ENCODE data around the gene METTL21C. TPM values are rescaled to one million over a fixed set of nuclear protein-coding genes. Genes with fewer than 3 reads are reported as not detected.

METTL21C gene
- polyA plus RNA-seq, 2 donors, result not detected

- Histone ChIP-seq H3K27ac (ENCODE audit: low read depth in 2 of 2, low read length in 1 of 2) (no peak overlapping the region), H3K4me1 (ENCODE audit: control insufficient read depth in 2 of 2, insufficient read depth in 2 of 2, low read length in 1 of 2) (peaks cover 0 to 2% of the 10 kb centered on the region in 2 donors), H3K36me3 (ENCODE audit: control insufficient read depth in 2 of 2, insufficient read depth in 2 of 2, low read length in 1 of 2) (no peaks in the 10 kb centered on the region), H3K9me3 (ENCODE audit: control insufficient read depth in 2 of 2, insufficient read depth in 1 of 2, low read depth in 1 of 2, low read length in 1 of 2) (no peaks in the 10 kb centered on the region), H3K4me3 (ENCODE audit: low read depth in 1 of 2, low read length in 2 of 2) (no peak overlapping the region), H3K27me3 (ENCODE audit: control insufficient read depth in 1 of 2, insufficient read depth in 2 of 2, low read length in 2 of 2) (no peaks in the 10 kb centered on the region)
Measured at GRCh38 chr13:102709536-102709935, 14.7 kb upstream of the METTL21C start.

- Histone ChIP-seq H3K9me3 (ENCODE audit: control insufficient read depth in 2 of 2, insufficient read depth in 1 of 2, low read depth in 1 of 2, low read length in 1 of 2) (no peaks in the 10 kb centered on the region), H3K36me3 (ENCODE audit: control insufficient read depth in 2 of 2, insufficient read depth in 2 of 2, low read length in 1 of 2) (no peaks in the 10 kb centered on the region), H3K27me3 (ENCODE audit: control insufficient read depth in 1 of 2, insufficient read depth in 2 of 2, low read length in 2 of 2) (no peaks in the 10 kb centered on the region), H3K4me3 (ENCODE audit: low read depth in 1 of 2, low read length in 2 of 2) (no peak overlapping the region), H3K27ac (ENCODE audit: low read depth in 2 of 2, low read length in 1 of 2) (no peak overlapping the region), H3K4me1 (ENCODE audit: control insufficient read depth in 2 of 2, insufficient read depth in 2 of 2, low read length in 1 of 2) (peaks cover 0 to 2% of the 10 kb centered on the region in 2 donors)
- 78 to 84% methylated on average over 2 of the region's 2 CpGs for WGBS, 2 donors
Measured at GRCh38 chr13:102708991-102709390, 14.1 kb upstream of the METTL21C start.

GRCh38 chr13:102708211-102708610 lies 13.4 kb upstream of the METTL21C start:
- Histone ChIP-seq H3K4me3 (ENCODE audit: low read depth in 1 of 2, low read length in 2 of 2) (no peak overlapping the region), H3K27me3 (ENCODE audit: control insufficient read depth in 1 of 2, insufficient read depth in 2 of 2, low read length in 2 of 2) (no peaks in the 10 kb centered on the region), H3K9me3 (ENCODE audit: control insufficient read depth in 2 of 2, insufficient read depth in 1 of 2, low read depth in 1 of 2, low read length in 1 of 2) (no peaks in the 10 kb centered on the region), H3K27ac (ENCODE audit: low read depth in 2 of 2, low read length in 1 of 2) (no peak overlapping the region), H3K4me1 (ENCODE audit: control insufficient read depth in 2 of 2, insufficient read depth in 2 of 2, low read length in 1 of 2) (peaks cover 0 to 2% of the 10 kb centered on the region in 2 donors), H3K36me3 (ENCODE audit: control insufficient read depth in 2 of 2, insufficient read depth in 2 of 2, low read length in 1 of 2) (no peaks in the 10 kb centered on the region)
- WGBS, 2 donors, result 42 to 49% methylated on average over 2 of the region's 2 CpGs

GRCh38 chr13:102707467-102707866 lies 12.6 kb upstream of the METTL21C start:
- peaks cover 0 to 2% of the 10 kb centered on the region in 2 donors for H3K4me1 ChIP-seq (ENCODE audit: control insufficient read depth in 2 of 2, insufficient read depth in 2 of 2, low read length in 1 of 2)
- no peaks in the 10 kb centered on the region for H3K9me3 ChIP-seq (ENCODE audit: control insufficient read depth in 2 of 2, insufficient read depth in 1 of 2, low read depth in 1 of 2, low read length in 1 of 2)
- WGBS, 2 donors, result 18 to 24% methylated on average over 4 of the region's 4 CpGs
- H3K36me3 ChIP-seq (ENCODE audit: control insufficient read depth in 2 of 2, insufficient read depth in 2 of 2, low read length in 1 of 2), result no peaks in the 10 kb centered on the region
- H3K27ac ChIP-seq (ENCODE audit: low read depth in 2 of 2, low read length in 1 of 2), result no peak overlapping the region
- no peak overlapping the region for H3K4me3 ChIP-seq (ENCODE audit: low read depth in 1 of 2, low read length in 2 of 2)
- H3K27me3 ChIP-seq (ENCODE audit: control insufficient read depth in 1 of 2, insufficient read depth in 2 of 2, low read length in 2 of 2), result no peaks in the 10 kb centered on the region

GRCh38 chr13:102704238-102705058 lies 9.6 kb upstream of the METTL21C start:
- no peak overlapping the region for H3K4me3 ChIP-seq (ENCODE audit: low read depth in 1 of 2, low read length in 2 of 2)
- H3K36me3 ChIP-seq (ENCODE audit: control insufficient read depth in 2 of 2, insufficient read depth in 2 of 2, low read length in 1 of 2), result no peaks in the 10 kb centered on the region
- no peaks in the 10 kb centered on the region for H3K27me3 ChIP-seq (ENCODE audit: control insufficient read depth in 1 of 2, insufficient read depth in 2 of 2, low read length in 2 of 2)
- 71% methylated on average over 6 of the region's 6 CpGs for WGBS, 2 donors
- H3K27ac ChIP-seq (ENCODE audit: low read depth in 2 of 2, low read length in 1 of 2), result no peak overlapping the region
- H3K4me1 ChIP-seq (ENCODE audit: control insufficient read depth in 2 of 2, insufficient read depth in 2 of 2, low read length in 1 of 2), result peaks cover 0 to 2% of the 10 kb centered on the region in 2 donors
- no peaks in the 10 kb centered on the region for H3K9me3 ChIP-seq (ENCODE audit: control insufficient read depth in 2 of 2, insufficient read depth in 1 of 2, low read depth in 1 of 2, low read length in 1 of 2)

GRCh38 chr13:102703726-102704035 lies 8.8 kb upstream of the METTL21C start:
- Histone ChIP-seq H3K4me3 (ENCODE audit: low read depth in 1 of 2, low read length in 2 of 2) (no peak overlapping the region), H3K4me1 (ENCODE audit: control insufficient read depth in 2 of 2, insufficient read depth in 2 of 2, low read length in 1 of 2) (no peaks in the 10 kb centered on the region), H3K36me3 (ENCODE audit: control insufficient read depth in 2 of 2, insufficient read depth in 2 of 2, low read length in 1 of 2) (no peaks in the 10 kb centered on the region), H3K27ac (ENCODE audit: low read depth in 2 of 2, low read length in 1 of 2) (no peak overlapping the region), H3K9me3 (ENCODE audit: control insufficient read depth in 2 of 2, insufficient read depth in 1 of 2, low read depth in 1 of 2, low read length in 1 of 2) (peaks cover 0 to 1% of the 10 kb centered on the region in 2 donors), H3K27me3 (ENCODE audit: control insufficient read depth in 1 of 2, insufficient read depth in 2 of 2, low read length in 2 of 2) (no peaks in the 10 kb centered on the region)

GRCh38 chr13:102702965-102703725 lies 8.3 kb upstream of the METTL21C start:
- no peak overlapping the region for H3K27ac ChIP-seq (ENCODE audit: low read depth in 2 of 2, low read length in 1 of 2)
- no peak overlapping the region for H3K4me3 ChIP-seq (ENCODE audit: low read depth in 1 of 2, low read length in 2 of 2)
- peaks cover 0 to 5% of the 10 kb centered on the region in 2 donors for H3K9me3 ChIP-seq (ENCODE audit: control insufficient read depth in 2 of 2, insufficient read depth in 1 of 2, low read depth in 1 of 2, low read length in 1 of 2)
- no peaks in the 10 kb centered on the region for H3K27me3 ChIP-seq (ENCODE audit: control insufficient read depth in 1 of 2, insufficient read depth in 2 of 2, low read length in 2 of 2)
- 60 to 70% methylated on average over 8 of the region's 8 CpGs for WGBS, 2 donors
- H3K36me3 ChIP-seq (ENCODE audit: control insufficient read depth in 2 of 2, insufficient read depth in 2 of 2, low read length in 1 of 2), result no peaks in the 10 kb centered on the region
- no peaks in the 10 kb centered on the region for H3K4me1 ChIP-seq (ENCODE audit: control insufficient read depth in 2 of 2, insufficient read depth in 2 of 2, low read length in 1 of 2)

GRCh38 chr13:102701331-102701730 lies 6.5 kb upstream of the METTL21C start:
- Histone ChIP-seq H3K36me3 (ENCODE audit: control insufficient read depth in 2 of 2, insufficient read depth in 2 of 2, low read length in 1 of 2) (no peaks in the 10 kb centered on the region), H3K27me3 (ENCODE audit: control insufficient read depth in 1 of 2, insufficient read depth in 2 of 2, low read length in 2 of 2) (peaks cover 0 to 2% of the 10 kb centered on the region in 2 donors), H3K4me3 (ENCODE audit: low read depth in 1 of 2, low read length in 2 of 2) (no peak overlapping the region), H3K4me1 (ENCODE audit: control insufficient read depth in 2 of 2, insufficient read depth in 2 of 2, low read length in 1 of 2) (no peaks in the 10 kb centered on the region), H3K27ac (ENCODE audit: low read depth in 2 of 2, low read length in 1 of 2) (no peak overlapping the region), H3K9me3 (ENCODE audit: control insufficient read depth in 2 of 2, insufficient read depth in 1 of 2, low read depth in 1 of 2, low read length in 1 of 2) (peaks cover 0 to 5% of the 10 kb centered on the region in 2 donors)
- WGBS, 2 donors, result 88 to 89% methylated on average over 5 of the region's 5 CpGs

GRCh38 chr13:102700088-102701031 lies 5.5 kb upstream of the METTL21C start:
- peaks cover 0 to 5% of the 10 kb centered on the region in 2 donors for H3K9me3 ChIP-seq (ENCODE audit: control insufficient read depth in 2 of 2, insufficient read depth in 1 of 2, low read depth in 1 of 2, low read length in 1 of 2)
- no peaks in the 10 kb centered on the region for H3K36me3 ChIP-seq (ENCODE audit: control insufficient read depth in 2 of 2, insufficient read depth in 2 of 2, low read length in 1 of 2)
- H3K27ac ChIP-seq (ENCODE audit: low read depth in 2 of 2, low read length in 1 of 2), result no peak overlapping the region
- 80 to 85% methylated on average over 14 of the region's 14 CpGs for WGBS, 2 donors
- H3K4me3 ChIP-seq (ENCODE audit: low read depth in 1 of 2, low read length in 2 of 2), result no peak overlapping the region
- peaks cover 0 to 2% of the 10 kb centered on the region in 2 donors for H3K27me3 ChIP-seq (ENCODE audit: control insufficient read depth in 1 of 2, insufficient read depth in 2 of 2, low read length in 2 of 2)
- H3K4me1 ChIP-seq (ENCODE audit: control insufficient read depth in 2 of 2, insufficient read depth in 2 of 2, low read length in 1 of 2), result no peaks in the 10 kb centered on the region
